Measurements from ENCODE around the gene ORM2.

Gene ORM2

GRCh38 chr9:114296338-114296737 is 33.3 kb upstream of the ORM2 start:
- DNase-seq, result no peak

GRCh38 chr9:114299286-114300152 is 30.1 kb upstream of the ORM2 start:
- DNase-seq, result no peak

GRCh38 chr9:114300153-114300845 is 29.4 kb upstream of the ORM2 start:
- DNase-seq, result no peak

GRCh38 chr9:114300846-114301797 is 28.5 kb upstream of the ORM2 start:
- no peak for DNase-seq

- DNase-seq, result no peak
These were observed 27.7 kb upstream of the ORM2 start for GRCh38 chr9:114301798-114302565.

GRCh38 chr9:114302727-114303126 is 26.9 kb upstream of the ORM2 start:
- no peak for DNase-seq

GRCh38 chr9:114303571-114303970 is 26.1 kb upstream of the ORM2 start:
- DNase-seq, result no peak

GRCh38 chr9:114303977-114304376 is 25.7 kb upstream of the ORM2 start:
- DNase-seq, result no peak

- no peak for DNase-seq
These were observed 25.1 kb upstream of the ORM2 start for GRCh38 chr9:114304416-114305188.

- no peak for DNase-seq
These were observed 21.8 kb upstream of the ORM2 start for GRCh38 chr9:114307899-114308267.

- DNase-seq, result no peak
These were observed 21.2 kb upstream of the ORM2 start for GRCh38 chr9:114308361-114308950.

GRCh38 chr9:114309096-114309495 is 20.6 kb upstream of the ORM2 start:
- no peak for DNase-seq

GRCh38 chr9:114310471-114311450 is 18.9 kb upstream of the ORM2 start:
- no peak for DNase-seq

- DNase-seq, result no peak
These were observed 17.8 kb upstream of the ORM2 start for GRCh38 chr9:114311571-114312512.

GRCh38 chr9:114312513-114312875 is 17.2 kb upstream of the ORM2 start:
- no peak for DNase-seq

GRCh38 chr9:114313186-114313585 is 16.5 kb upstream of the ORM2 start:
- DNase-seq, result no peak

- DNase-seq, result no peak
These were observed 15.3 kb upstream of the ORM2 start for GRCh38 chr9:114314256-114314867.

All from activated CD4-positive, alpha-beta T cell treated with anti-CD3 and anti-CD28 coated beads, Interleukin-2, amount 50 U/mL, for 16 hours (primary cell).